Caki2 (cell line): ENCODE measurements around the gene ERC2. TPM values are rescaled to one million over a fixed set of nuclear protein-coding genes. Genes with fewer than 3 reads are reported as not detected.
"Not testable (repeated sequence)": the region's sequence is repeated elsewhere in the genome, so short reads cannot be mapped to it uniquely, and the experiment has no call there.

Source experiments
- DNase-seq: peaks from one replicate; pipeline ENCODE4 v3.0.0-alpha.2; 2015; ENCODE audit warnings: low read depth
- in situ Hi-C: cut with HindIII; loops from 2 replicates; pipeline ENCODE4 v1.10.0; 2016; ENCODE audit warnings: low sequenced_read_pairs, low pct_unique_long_range_greater_than_20kb, mixed read lengths
- total RNA-seq: library from RNA; depleted of rRNA; stranded (reverse); fragments of >200 nt; shearing (Covaris generic); gene quantifications from 2 replicates; pipeline ENCODE4 v1.2.3, GENCODE V29; 2014; ENCODE audit warnings: low replicate concordance; rRNA removed

Gene ERC2
- not detected in 2 replicates for total RNA-seq

GRCh38 chr3:56468184-56469106 is at the start of gene ERC2:
Gene ERC2 (minus strand): TSS chr3:56468467.
- peak; percentile 61 for DNase-seq

DNA sequence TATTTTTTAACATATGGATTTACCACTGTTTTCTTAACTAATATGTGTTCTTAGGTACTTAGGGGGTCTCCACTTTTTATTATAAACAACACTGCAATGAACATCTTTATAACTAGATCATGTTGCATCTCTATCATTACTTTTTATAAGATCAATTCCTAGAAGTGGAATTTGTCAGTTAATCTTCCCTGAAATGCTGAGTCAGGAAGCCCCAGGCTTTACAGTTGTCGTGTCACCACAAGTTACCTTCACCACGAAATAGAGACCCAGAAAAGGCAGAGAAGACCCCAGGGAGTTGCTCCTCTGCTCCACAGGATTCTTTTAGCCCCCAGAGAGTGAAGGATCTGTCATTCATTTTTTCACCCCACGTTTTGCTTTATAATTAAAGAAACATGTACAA is 34.5 kb upstream of the ERC2 start:
- in situ Hi-C loops, result no loop called here
- DNase-seq, result no peak

More at GRCh38 chr3:56468184-56469106, at the start of gene ERC2:
- in situ Hi-C loops, result no loop called here

GRCh38 chr3:56496376-56496775 is 28.1 kb upstream of the ERC2 start:
- DNase-seq, in situ Hi-C loops: not testable (repeated sequence)

- in situ Hi-C loops, result no loop called here
- peak; percentile 58 for DNase-seq
These were observed 26.5 kb upstream of the ERC2 start for GRCh38 chr3:56494679-56495322.

- in situ Hi-C loops, result no loop called here
- DNase-seq, result no peak
These were observed 23.3 kb upstream of the ERC2 start for GRCh38 chr3:56491566-56491965.

GRCh38 chr3:56488812-56489600 is 20.7 kb upstream of the ERC2 start:
- in situ Hi-C loops, result no loop called here
- DNase-seq, result no peak

GRCh38 chr3:56484525-56485032 is 16.3 kb upstream of the ERC2 start:
- DNase-seq, result no peak
- in situ Hi-C loops, result no loop called here

DNA sequence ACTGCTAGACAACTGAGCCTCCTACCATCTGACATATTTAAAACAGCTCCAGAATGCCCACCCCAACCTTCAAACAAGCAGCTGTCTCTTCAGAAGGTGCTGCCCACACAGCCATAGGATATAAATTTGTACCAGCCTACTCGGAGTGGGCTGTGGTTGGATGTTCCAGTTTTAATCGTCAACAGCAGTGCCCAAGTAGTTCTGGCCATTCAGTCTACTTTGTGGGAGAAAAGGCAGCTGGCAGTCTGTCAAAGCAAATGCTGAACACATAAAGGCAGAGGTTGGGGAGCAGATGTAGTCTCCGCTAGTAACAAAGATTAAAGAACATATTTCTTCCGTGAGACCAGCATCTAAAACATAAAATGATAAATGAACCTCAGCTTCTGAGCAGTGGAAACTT is 15.9 kb upstream of the ERC2 start:
- no peak for DNase-seq
- in situ Hi-C loops, result no loop called here

GRCh38 chr3:56477646-56478045 is 9.4 kb upstream of the ERC2 start:
- in situ Hi-C loops, result no loop called here
- DNase-seq, result no peak

DNA sequence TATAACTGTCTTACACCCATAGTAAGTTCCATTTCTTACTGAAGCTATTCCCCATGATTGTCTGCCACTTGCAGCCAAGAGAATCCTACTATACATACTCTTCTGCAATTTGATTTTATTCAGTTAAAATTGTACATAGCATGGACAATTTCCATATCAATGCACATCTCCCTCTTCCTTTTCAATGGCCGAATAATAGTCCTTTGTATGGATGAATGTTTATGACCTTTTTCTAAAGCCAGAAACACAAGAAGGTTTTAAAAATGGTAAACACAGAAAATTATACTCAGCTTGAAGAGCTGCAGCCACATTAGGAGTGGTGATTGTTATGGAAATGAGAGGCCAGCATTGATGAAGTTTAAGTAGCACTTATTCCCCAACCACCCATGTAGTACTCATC is 8.5 kb upstream of the ERC2 start:
- no peak for DNase-seq
- in situ Hi-C loops, result no loop called here

- in situ Hi-C loops, result no loop called here
- no peak for DNase-seq
These were observed 3.5 kb upstream of the ERC2 start for GRCh38 chr3:56471771-56472170.

GRCh38 chr3:56469141-56469540 is 874 bp upstream of the ERC2 start:
- in situ Hi-C loops, result no loop called here
- DNase-seq, result no peak

DNA sequence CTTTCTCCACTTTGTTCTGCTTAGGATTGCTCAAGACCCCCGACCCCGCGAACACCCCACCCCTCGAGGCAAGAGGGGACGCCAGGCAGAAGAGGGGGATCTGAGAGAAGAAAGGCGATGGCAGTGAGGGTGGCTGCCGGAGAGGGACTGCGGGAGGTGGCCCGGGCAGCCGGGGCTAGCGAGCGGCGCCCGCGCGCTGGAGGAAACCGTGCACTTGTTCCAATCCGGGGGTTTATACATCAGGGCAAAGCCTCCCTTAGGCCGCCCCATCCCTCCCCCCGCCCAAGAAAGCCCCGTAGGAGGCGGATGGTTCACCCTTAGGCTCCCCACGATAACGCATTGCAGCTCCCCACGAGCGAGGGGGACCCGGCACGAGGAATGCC is 475 bp downstream of the ERC2 start:
- no peak for DNase-seq
- in situ Hi-C loops, result no loop called here

GRCh38 chr3:56467108-56467507 is 1.2 kb downstream of the ERC2 start:
- DNase-seq, result peak; percentile 84
- in situ Hi-C loops, result no loop called here

DNA sequence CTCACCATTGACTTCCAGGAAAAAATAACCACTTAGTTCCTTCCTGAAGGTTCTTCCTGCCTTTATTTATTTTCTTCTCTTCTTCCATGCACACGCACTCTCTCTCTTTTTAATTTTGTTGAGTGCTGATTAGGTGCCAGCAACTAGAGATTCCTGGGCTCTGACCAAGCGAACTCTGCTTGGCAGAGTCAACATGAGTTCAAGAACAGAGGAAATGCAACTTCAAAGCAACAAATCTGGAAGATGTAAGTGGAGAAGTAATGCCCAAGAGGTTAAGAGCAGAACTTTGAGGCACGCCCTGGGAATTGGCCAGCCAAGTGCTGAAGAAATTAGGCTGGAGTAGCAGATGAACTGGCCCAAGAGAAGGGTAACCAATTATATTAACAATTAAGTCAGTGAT is 8.5 kb downstream of the ERC2 start:
- no peak for DNase-seq
- in situ Hi-C loops, result no loop called here

DNA sequence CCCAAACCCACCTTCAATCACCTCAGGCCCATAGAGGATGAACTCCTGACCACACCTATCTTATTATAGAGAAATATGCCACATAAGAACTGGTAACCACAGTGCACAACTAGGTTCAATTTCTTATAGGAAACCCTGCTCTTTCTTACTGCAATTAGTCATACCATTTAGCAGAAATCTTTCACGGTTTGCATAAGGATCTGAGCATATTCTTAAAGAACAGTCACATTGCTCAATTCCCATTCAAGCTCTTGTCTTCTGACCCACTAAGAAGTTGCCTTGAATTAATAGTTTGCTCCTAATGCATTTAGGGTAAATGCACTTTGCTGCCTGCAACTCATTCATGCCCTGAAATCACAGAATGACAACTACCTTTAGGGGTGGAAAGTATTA is 9.2 kb downstream of the ERC2 start:
- in situ Hi-C loops, result no loop called here
- no peak for DNase-seq

- in situ Hi-C loops, result no loop called here
- no peak for DNase-seq
These were observed 9.7 kb downstream of the ERC2 start for GRCh38 chr3:56458496-56459103.

DNA sequence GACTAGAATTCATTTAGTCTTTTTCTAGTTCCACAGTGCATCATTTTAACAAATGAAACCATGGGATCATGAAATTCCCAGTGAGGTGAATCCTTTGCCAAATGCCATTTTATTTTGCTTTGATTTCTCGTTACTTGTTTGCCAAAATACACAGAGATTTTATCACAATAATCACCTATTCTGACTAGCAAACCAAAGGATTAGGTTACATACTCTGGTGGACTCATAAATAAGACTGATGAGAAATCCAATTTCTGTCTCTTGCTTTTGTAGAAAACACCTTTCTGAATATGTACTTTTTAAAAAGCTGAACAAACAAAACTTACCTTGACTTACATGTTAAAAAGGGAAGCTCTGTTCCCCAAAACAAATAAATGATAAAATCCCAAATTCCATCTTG is 12.2 kb downstream of the ERC2 start:
- no peak for DNase-seq
- in situ Hi-C loops, result no loop called here
